ENCODE measurements around the gene MYMK.

The MYMK gene

GRCh38 chr9:133563291-133563796, 38.6 kb upstream of the MYMK start:
- in situ Hi-C loops (cut with MboI; ENCODE audit: low pct_unique_long_range_greater_than_20kb, low sequenced_read_pairs, unreplicated experiment): no loop called here
- no peak for DNase-seq (ENCODE audit: low spot score)
- TF ChIP-seq CTCF (IDR thresholded peaks at IDR 0.05; ENCODE audit: extremely low read depth, insufficient read depth, missing control alignments): no peak

GRCh38 chr9:133562611-133563290, 38.0 kb upstream of the MYMK start:
- DNase-seq (ENCODE audit: low spot score): no peak
- in situ Hi-C loops (cut with MboI; ENCODE audit: low pct_unique_long_range_greater_than_20kb, low sequenced_read_pairs, unreplicated experiment): no loop called here
- no peak for TF ChIP-seq CTCF (IDR thresholded peaks at IDR 0.05; ENCODE audit: extremely low read depth, insufficient read depth, missing control alignments)

- DNase-seq (ENCODE audit: low spot score): no peak
- in situ Hi-C loops (cut with MboI; ENCODE audit: low pct_unique_long_range_greater_than_20kb, low sequenced_read_pairs, unreplicated experiment): no loop called here
- TF ChIP-seq CTCF (IDR thresholded peaks at IDR 0.05; ENCODE audit: extremely low read depth, insufficient read depth, missing control alignments): no peak
These were observed 37.3 kb upstream of the MYMK start for GRCh38 chr9:133561976-133562554.

- TF ChIP-seq CTCF (IDR thresholded peaks at IDR 0.05; ENCODE audit: extremely low read depth, insufficient read depth, missing control alignments): no peak
- DNase-seq (ENCODE audit: low spot score): no peak
- in situ Hi-C loops (cut with MboI; ENCODE audit: low pct_unique_long_range_greater_than_20kb, low sequenced_read_pairs, unreplicated experiment): no loop called here
These were observed 36.2 kb upstream of the MYMK start for GRCh38 chr9:133560944-133561343.

- in situ Hi-C loops (cut with MboI; ENCODE audit: low pct_unique_long_range_greater_than_20kb, low sequenced_read_pairs, unreplicated experiment): no loop called here
- TF ChIP-seq CTCF (IDR thresholded peaks at IDR 0.05; ENCODE audit: extremely low read depth, insufficient read depth, missing control alignments): no peak
- DNase-seq (ENCODE audit: low spot score): no peak
These were observed 35.6 kb upstream of the MYMK start for GRCh38 chr9:133560311-133560710.

GRCh38 chr9:133558191-133559126, 33.7 kb upstream of the MYMK start:
- no peak for TF ChIP-seq CTCF (IDR thresholded peaks at IDR 0.05; ENCODE audit: extremely low read depth, insufficient read depth, missing control alignments)
- in situ Hi-C loops (cut with MboI; ENCODE audit: low pct_unique_long_range_greater_than_20kb, low sequenced_read_pairs, unreplicated experiment): no loop called here
- DNase-seq (ENCODE audit: low spot score): peak; percentile 91
